ENCODE results near the gene DAPK2.

DNA sequence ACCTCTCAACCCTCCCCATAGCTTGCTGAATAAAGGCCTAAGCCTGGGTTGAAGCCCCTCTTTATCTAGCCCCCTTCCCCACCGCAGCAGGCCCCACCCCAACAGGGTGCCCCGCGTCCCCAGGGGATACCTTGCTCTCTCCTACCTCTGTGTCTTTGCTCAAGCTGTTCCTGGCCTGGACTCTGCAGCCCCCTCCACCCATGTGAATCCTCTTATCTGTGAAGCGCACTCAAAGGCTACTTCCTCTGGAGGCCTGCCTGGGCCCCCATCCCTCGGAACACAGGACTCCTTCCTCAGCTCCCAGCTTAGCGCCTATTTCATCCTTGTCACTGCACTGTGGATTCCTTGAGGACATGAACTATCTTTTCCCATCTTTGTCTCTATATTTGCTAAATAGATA lies 151.1 kb downstream of the DAPK2 start:
- TF ChIP-seq, protein P1, sequence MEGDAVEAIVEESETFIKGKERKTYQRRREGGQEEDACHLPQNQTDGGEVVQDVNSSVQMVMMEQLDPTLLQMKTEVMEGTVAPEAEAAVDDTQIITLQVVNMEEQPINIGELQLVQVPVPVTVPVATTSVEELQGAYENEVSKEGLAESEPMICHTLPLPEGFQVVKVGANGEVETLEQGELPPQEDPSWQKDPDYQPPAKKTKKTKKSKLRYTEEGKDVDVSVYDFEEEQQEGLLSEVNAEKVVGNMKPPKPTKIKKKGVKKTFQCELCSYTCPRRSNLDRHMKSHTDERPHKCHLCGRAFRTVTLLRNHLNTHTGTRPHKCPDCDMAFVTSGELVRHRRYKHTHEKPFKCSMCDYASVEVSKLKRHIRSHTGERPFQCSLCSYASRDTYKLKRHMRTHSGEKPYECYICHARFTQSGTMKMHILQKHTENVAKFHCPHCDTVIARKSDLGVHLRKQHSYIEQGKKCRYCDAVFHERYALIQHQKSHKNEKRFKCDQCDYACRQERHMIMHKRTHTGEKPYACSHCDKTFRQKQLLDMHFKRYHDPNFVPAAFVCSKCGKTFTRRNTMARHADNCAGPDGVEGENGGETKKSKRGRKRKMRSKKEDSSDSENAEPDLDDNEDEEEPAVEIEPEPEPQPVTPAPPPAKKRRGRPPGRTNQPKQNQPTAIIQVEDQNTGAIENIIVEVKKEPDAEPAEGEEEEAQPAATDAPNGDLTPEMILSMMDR (conservative IDR thresholded peaks at IDR 0.05; ENCODE audit: low read depth, low read length), result no peak
- TF ChIP-seq EZH2 (IDR thresholded peaks at IDR 0.05; ENCODE audit: low read length, unreplicated experiment), result no peak
